ENCODE measurements around the gene DNAH9.

DNAH9 gene

DNA sequence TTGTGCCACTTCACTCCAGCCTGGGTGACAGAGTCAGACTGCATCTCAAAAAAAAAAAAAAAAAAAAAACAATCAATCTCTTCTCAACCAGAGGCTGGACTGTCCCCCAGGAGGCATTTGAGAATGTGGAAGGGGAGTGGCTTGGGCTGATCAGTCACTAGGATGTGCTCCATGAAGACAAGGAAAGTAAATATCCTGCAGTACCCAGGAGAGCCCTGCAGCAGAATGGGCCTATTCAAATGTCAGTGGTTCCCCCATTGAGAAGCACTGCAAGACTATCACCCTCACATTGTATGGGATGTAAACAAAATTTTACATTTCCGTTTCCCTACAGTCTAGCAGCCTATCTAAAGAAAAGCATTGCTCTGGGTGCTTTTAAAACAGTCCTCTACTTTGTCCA lies 70.3 kb downstream of the DNAH9 start:
- Histone ChIP-seq H3K4me3 (ENCODE audit: extremely low read depth, insufficient read depth, low read length, poor library complexity, severe bottlenecking) (no peak overlapping the region), H3K9me3 (ENCODE audit: control insufficient read depth, low read length) (no peaks in the 10 kb centered on the region), H3K4me1 (ENCODE audit: control insufficient read depth, insufficient read depth, low read length, poor library complexity, severe bottlenecking) (no peaks in the 10 kb centered on the region), H3K36me3 (ENCODE audit: control insufficient read depth, insufficient read depth, low read length) (no peaks in the 10 kb centered on the region), H3K27ac (ENCODE audit: low read depth, low read length, severe bottlenecking) (no peak overlapping the region)
- WGBS, 2 experiments (ENCODE audit: insufficient coverage in 2 of 2): no CpG with 5 or more reads among the region's 1 CpG

GRCh38 chr17:11671126-11671525 lies 72.9 kb downstream of the DNAH9 start:
- H3K4me1 ChIP-seq (ENCODE audit: control insufficient read depth, insufficient read depth, low read length, poor library complexity, severe bottlenecking): no peaks in the 10 kb centered on the region
- 71 to 80% methylated on average over 3 to 4 of the region's 4 CpGs for WGBS, 2 experiments (ENCODE audit: insufficient coverage in 2 of 2)
- no peak overlapping the region for H3K27ac ChIP-seq (ENCODE audit: low read depth, low read length, severe bottlenecking)
- H3K4me3 ChIP-seq (ENCODE audit: extremely low read depth, insufficient read depth, low read length, poor library complexity, severe bottlenecking): no peak overlapping the region
- H3K9me3 ChIP-seq (ENCODE audit: control insufficient read depth, low read length): no peaks in the 10 kb centered on the region
- H3K36me3 ChIP-seq (ENCODE audit: control insufficient read depth, insufficient read depth, low read length): no peaks in the 10 kb centered on the region

DNA sequence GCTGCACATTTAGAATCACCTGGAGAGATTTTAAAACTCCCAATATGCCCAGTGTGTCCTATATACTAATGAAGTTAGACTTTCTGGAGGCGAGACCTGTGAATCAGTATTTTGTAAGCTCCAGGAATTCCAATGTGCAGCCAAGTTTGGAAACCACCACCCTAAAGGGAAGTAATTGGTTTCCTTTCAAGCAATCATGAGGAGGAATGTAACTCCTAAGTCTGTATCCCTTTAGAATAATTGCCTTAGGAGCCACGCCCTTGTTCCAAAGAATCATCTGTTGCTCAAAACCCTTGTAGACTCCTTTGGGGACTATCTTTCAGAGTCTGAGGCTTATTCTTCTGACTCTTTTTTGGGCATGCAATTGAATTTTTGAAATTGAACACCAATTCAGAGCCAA lies 84.4 kb downstream of the DNAH9 start:
- no peaks in the 10 kb centered on the region for H3K9me3 ChIP-seq (ENCODE audit: control insufficient read depth, low read length)
- no peaks in the 10 kb centered on the region for H3K36me3 ChIP-seq (ENCODE audit: control insufficient read depth, insufficient read depth, low read length)
- H3K27ac ChIP-seq (ENCODE audit: low read depth, low read length, severe bottlenecking): no peak overlapping the region
- WGBS, 2 experiments (ENCODE audit: insufficient coverage in 2 of 2): 89 to 96% methylated on average over 1 to 2 of the region's 2 CpGs
- H3K4me1 ChIP-seq (ENCODE audit: control insufficient read depth, insufficient read depth, low read length, poor library complexity, severe bottlenecking): no peaks in the 10 kb centered on the region
- H3K4me3 ChIP-seq (ENCODE audit: extremely low read depth, insufficient read depth, low read length, poor library complexity, severe bottlenecking): no peak overlapping the region

DNA sequence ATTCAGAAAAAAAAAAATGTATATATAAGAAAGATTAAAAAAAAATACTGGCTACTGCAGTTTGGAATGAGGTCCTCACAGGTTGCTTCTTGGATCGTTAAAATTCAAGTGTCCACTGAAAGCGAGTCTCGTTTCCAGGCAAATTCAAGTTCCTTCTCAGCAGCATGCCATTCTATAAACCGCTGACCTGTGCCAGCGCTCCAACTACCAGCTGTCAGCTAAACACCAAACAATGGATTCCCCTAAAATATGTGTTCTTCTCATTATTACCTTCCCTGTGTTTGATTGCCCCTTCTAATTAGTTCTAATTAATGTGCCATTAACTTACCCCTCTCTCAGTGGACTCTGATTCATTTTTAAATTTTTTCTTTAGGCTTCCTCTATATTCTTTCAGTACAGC lies 92.4 kb downstream of the DNAH9 start:
- WGBS, 2 experiments (ENCODE audit: insufficient coverage in 2 of 2): 89 to 98% methylated on average over 5 of the region's 5 CpGs
- no peaks in the 10 kb centered on the region for H3K9me3 ChIP-seq (ENCODE audit: control insufficient read depth, low read length)
- no peaks in the 10 kb centered on the region for H3K4me1 ChIP-seq (ENCODE audit: control insufficient read depth, insufficient read depth, low read length, poor library complexity, severe bottlenecking)
- H3K4me3 ChIP-seq (ENCODE audit: extremely low read depth, insufficient read depth, low read length, poor library complexity, severe bottlenecking): no peak overlapping the region
- no peaks in the 10 kb centered on the region for H3K36me3 ChIP-seq (ENCODE audit: control insufficient read depth, insufficient read depth, low read length)
- no peak overlapping the region for H3K27ac ChIP-seq (ENCODE audit: low read depth, low read length, severe bottlenecking)

DNA sequence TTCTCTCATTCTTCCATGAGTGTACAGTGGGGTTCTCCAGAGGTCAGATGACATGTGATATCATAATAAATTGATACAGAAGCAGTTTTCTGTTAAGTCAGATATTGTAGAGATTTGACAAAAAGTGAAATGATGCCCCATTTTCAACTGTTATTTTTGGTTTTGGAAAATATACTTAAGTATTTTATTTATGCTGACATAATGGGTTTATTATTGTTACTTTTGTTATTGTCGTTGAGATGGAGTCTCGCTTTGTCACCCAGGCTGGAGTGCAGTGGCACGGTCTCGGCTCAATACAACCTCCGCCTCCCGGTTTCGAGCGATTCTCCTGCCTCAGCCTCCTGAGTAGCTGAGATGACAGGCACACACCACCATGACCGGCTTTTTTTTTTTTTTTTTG lies 94.4 kb downstream of the DNAH9 start:
- Histone ChIP-seq H3K4me1 (ENCODE audit: control insufficient read depth, insufficient read depth, low read length, poor library complexity, severe bottlenecking) (no peaks in the 10 kb centered on the region), H3K4me3 (ENCODE audit: extremely low read depth, insufficient read depth, low read length, poor library complexity, severe bottlenecking) (no peak overlapping the region), H3K9me3 (ENCODE audit: control insufficient read depth, low read length) (no peaks in the 10 kb centered on the region), H3K27ac (ENCODE audit: low read depth, low read length, severe bottlenecking) (no peak overlapping the region), H3K36me3 (ENCODE audit: control insufficient read depth, insufficient read depth, low read length) (no peaks in the 10 kb centered on the region)
- WGBS, 2 experiments (ENCODE audit: insufficient coverage in 2 of 2): 95 to 97% methylated on average over 7 to 8 of the region's 9 CpGs

- H3K36me3 ChIP-seq (ENCODE audit: control insufficient read depth, insufficient read depth, low read length): no peaks in the 10 kb centered on the region
- no peak overlapping the region for H3K27ac ChIP-seq (ENCODE audit: low read depth, low read length, severe bottlenecking)
- H3K4me3 ChIP-seq (ENCODE audit: extremely low read depth, insufficient read depth, low read length, poor library complexity, severe bottlenecking): no peak overlapping the region
- H3K4me1 ChIP-seq (ENCODE audit: control insufficient read depth, insufficient read depth, low read length, poor library complexity, severe bottlenecking): no peaks in the 10 kb centered on the region
- H3K9me3 ChIP-seq (ENCODE audit: control insufficient read depth, low read length): no peaks in the 10 kb centered on the region
- WGBS, 2 experiments (ENCODE audit: insufficient coverage in 2 of 2): 91 to 100% methylated on average over 3 to 7 of the region's 11 CpGs
Observed at GRCh38 chr17:11693284-11693683, 95.0 kb downstream of the DNAH9 start.

DNA sequence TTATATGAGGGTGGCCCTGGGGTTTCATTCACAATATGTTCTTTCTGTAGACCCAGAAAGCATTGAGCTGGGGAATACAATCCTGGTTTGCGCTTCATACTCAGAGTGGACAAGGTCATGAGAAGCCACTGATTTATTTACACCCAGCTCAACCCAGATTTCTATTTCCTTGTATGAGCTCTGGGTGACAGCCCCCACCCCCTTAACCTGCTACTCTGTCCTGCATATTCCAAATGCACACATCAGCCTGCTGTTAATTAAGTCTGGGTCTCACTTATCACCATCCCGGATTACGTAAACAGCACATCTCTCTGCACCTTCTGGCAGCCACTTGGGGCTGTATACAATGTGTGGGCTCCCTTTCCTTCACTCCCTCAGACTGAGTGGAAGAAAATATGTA lies 102.4 kb downstream of the DNAH9 start:
- Histone ChIP-seq H3K4me3 (ENCODE audit: extremely low read depth, insufficient read depth, low read length, poor library complexity, severe bottlenecking) (no peak overlapping the region), H3K9me3 (ENCODE audit: control insufficient read depth, low read length) (no peaks in the 10 kb centered on the region), H3K36me3 (ENCODE audit: control insufficient read depth, insufficient read depth, low read length) (no peaks in the 10 kb centered on the region), H3K4me1 (ENCODE audit: control insufficient read depth, insufficient read depth, low read length, poor library complexity, severe bottlenecking) (no peaks in the 10 kb centered on the region), H3K27ac (ENCODE audit: low read depth, low read length, severe bottlenecking) (no peak overlapping the region)
- 100% methylated on average over 1 to 3 of the region's 3 CpGs for WGBS, 2 experiments (ENCODE audit: insufficient coverage in 2 of 2)

GRCh38 chr17:11701911-11702310 lies 103.6 kb downstream of the DNAH9 start:
- Histone ChIP-seq H3K4me3 (ENCODE audit: extremely low read depth, insufficient read depth, low read length, poor library complexity, severe bottlenecking) (no peak overlapping the region), H3K4me1 (ENCODE audit: control insufficient read depth, insufficient read depth, low read length, poor library complexity, severe bottlenecking) (no peaks in the 10 kb centered on the region), H3K9me3 (ENCODE audit: control insufficient read depth, low read length) (no peaks in the 10 kb centered on the region), H3K27ac (ENCODE audit: low read depth, low read length, severe bottlenecking) (no peak overlapping the region), H3K36me3 (ENCODE audit: control insufficient read depth, insufficient read depth, low read length) (no peaks in the 10 kb centered on the region)
- 73 to 83% methylated on average over 8 of the region's 8 CpGs for WGBS, 2 experiments (ENCODE audit: insufficient coverage in 2 of 2)

DNA sequence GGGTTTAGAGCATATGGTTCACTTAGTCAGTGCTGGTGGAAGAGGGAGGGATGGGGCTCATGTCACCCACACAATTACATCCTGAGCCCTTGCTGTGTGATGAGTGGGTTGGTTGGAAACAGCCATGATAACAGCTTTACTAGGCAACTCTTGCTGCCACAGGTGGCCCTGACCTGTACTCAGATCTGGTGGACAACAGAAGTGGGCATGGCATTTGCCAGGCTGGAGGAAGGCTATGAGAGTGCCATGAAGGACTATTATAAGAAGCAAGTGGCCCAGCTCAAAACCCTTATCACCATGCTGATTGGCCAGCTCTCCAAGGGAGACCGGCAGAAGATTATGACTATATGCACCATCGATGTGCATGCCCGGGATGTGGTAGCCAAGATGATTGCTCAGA lies 105.8 kb downstream of the DNAH9 start:
- H3K4me1 ChIP-seq (ENCODE audit: control insufficient read depth, insufficient read depth, low read length, poor library complexity, severe bottlenecking): no peaks in the 10 kb centered on the region
- H3K9me3 ChIP-seq (ENCODE audit: control insufficient read depth, low read length): no peaks in the 10 kb centered on the region
- no peak overlapping the region for H3K4me3 ChIP-seq (ENCODE audit: extremely low read depth, insufficient read depth, low read length, poor library complexity, severe bottlenecking)
- WGBS, 2 experiments (ENCODE audit: insufficient coverage in 2 of 2): 100% methylated on average over 1 of the region's 3 CpGs; no CpG with 5 or more reads in 1 of the 2 experiments
- H3K36me3 ChIP-seq (ENCODE audit: control insufficient read depth, insufficient read depth, low read length): no peaks in the 10 kb centered on the region
- H3K27ac ChIP-seq (ENCODE audit: low read depth, low read length, severe bottlenecking): no peak overlapping the region

DNA sequence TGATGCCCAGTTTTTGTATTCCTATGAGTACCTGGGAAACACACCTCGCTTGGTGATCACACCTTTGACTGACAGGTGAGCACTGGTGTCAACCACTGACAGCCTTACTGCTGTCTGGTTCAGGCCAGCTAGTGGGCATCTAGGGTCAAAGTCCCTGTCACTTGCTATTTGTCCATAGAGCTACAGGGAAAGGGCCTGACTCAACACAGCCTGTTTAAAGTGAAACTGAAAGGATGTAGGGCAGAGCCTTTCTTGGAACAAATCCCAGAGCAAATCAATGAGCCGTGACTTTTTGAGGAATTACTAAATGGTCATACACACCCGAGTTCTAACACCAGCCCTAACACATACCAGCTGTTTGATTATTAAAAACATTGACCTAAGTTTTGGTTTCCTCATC lies 106.8 kb downstream of the DNAH9 start:
- H3K36me3 ChIP-seq (ENCODE audit: control insufficient read depth, insufficient read depth, low read length): no peaks in the 10 kb centered on the region
- no peak overlapping the region for H3K4me3 ChIP-seq (ENCODE audit: extremely low read depth, insufficient read depth, low read length, poor library complexity, severe bottlenecking)
- H3K9me3 ChIP-seq (ENCODE audit: control insufficient read depth, low read length): no peaks in the 10 kb centered on the region
- 86 to 94% methylated on average over 1 to 2 of the region's 3 CpGs for WGBS, 2 experiments (ENCODE audit: insufficient coverage in 2 of 2)
- no peaks in the 10 kb centered on the region for H3K4me1 ChIP-seq (ENCODE audit: control insufficient read depth, insufficient read depth, low read length, poor library complexity, severe bottlenecking)
- no peak overlapping the region for H3K27ac ChIP-seq (ENCODE audit: low read depth, low read length, severe bottlenecking)

GRCh38 chr17:11707586-11707985 lies 109.3 kb downstream of the DNAH9 start:
- no peak overlapping the region for H3K27ac ChIP-seq (ENCODE audit: low read depth, low read length, severe bottlenecking)
- no peaks in the 10 kb centered on the region for H3K4me1 ChIP-seq (ENCODE audit: control insufficient read depth, insufficient read depth, low read length, poor library complexity, severe bottlenecking)
- no peak overlapping the region for H3K4me3 ChIP-seq (ENCODE audit: extremely low read depth, insufficient read depth, low read length, poor library complexity, severe bottlenecking)
- H3K9me3 ChIP-seq (ENCODE audit: control insufficient read depth, low read length): no peaks in the 10 kb centered on the region
- WGBS, 2 experiments (ENCODE audit: insufficient coverage in 2 of 2): 90% methylated on average over 2 of the region's 4 CpGs; no CpG with 5 or more reads in 1 of the 2 experiments
- H3K36me3 ChIP-seq (ENCODE audit: control insufficient read depth, insufficient read depth, low read length): no peaks in the 10 kb centered on the region

Measured in mesodermal cell (in vitro differentiated cells).